K562 (cell line): ENCODE data around the gene CCDC68.

Source experiments
- ATF1 ChIP-seq, 2 experiments: fragments of 450-650 bp in 1 of 2; IDR thresholded peaks; 2 replicates each; pipeline ENCODE4 v1.6.1; 2016; ENCODE audit warnings: missing compliant biosample characterization in 1 of 2, missing genetic modification characterization in 1 of 2
- CTCF ChIP-seq, 3 experiments: IDR thresholded peaks in 2 of 3; conservative IDR thresholded peaks in 1 of 3; 2 replicates each; pipeline ENCODE4 v1.5.1; 2011 to 2012; ENCODE audit warnings: low read length in 3 of 3, mild to moderate bottlenecking in 3 of 3, control low read depth in 2 of 3, improper control_type of control experiment in 1 of 3, inconsistent platforms in 1 of 3, low read depth in 1 of 3, mixed read lengths in 1 of 3, moderate library complexity in 1 of 3; ENCODE audit not compliant: insufficient read depth in 2 of 3
- MLLT1 ChIP-seq, 2 experiments: fragments of 450-650 bp; IDR thresholded peaks; 2 replicates each; pipeline ENCODE4 v1.6.1; 2016
- MTA3 ChIP-seq: fragments of 450-650 bp; formaldehyde crosslinking; IDR thresholded peaks from 2 replicates; pipeline ENCODE4 v1.6.1; 2017; ENCODE audit warnings: mild to moderate bottlenecking, borderline replicate concordance
- RAD21 ChIP-seq, 2 experiments: fragments of 250-450 bp in 1 of 2; fragments of 450-650 bp in 1 of 2; sonication (Bioruptor Pico) in 1 of 2; formaldehyde crosslinking in 1 of 2; IDR thresholded peaks in 1 of 2; conservative IDR thresholded peaks in 1 of 2; 2 replicates each; pipeline versions ENCODE4 v1.4.0 to v1.8.0; 2020 to 2022; ENCODE audit warnings: mild to moderate bottlenecking in 2 of 2, moderate library complexity in 1 of 2
- TFAP4 ChIP-seq: sonication (generic); formaldehyde crosslinking; IDR thresholded peaks from 2 replicates; pipeline ENCODE4 v1.8.0; 2022; ENCODE audit warnings: missing genetic modification reagents, mild to moderate bottlenecking, moderate library complexity, borderline replicate concordance

- TF ChIP-seq TFAP4, result no peak
- TF ChIP-seq RAD21 (CRISPR knock-in tag; conservative IDR thresholded peaks at IDR 0.05 in 1 of 2, IDR thresholded peaks at IDR 0.05 in 1 of 2), result no peak
- TF ChIP-seq ATF1 (CRISPR knock-in tag; IDR thresholded peaks at IDR 0.05), result no peak
- TF ChIP-seq ATF1 (tag; IDR thresholded peaks at IDR 0.05), result no peak
- TF ChIP-seq MTA3, result no peak
- no peak for TF ChIP-seq MLLT1 (IDR thresholded peaks at IDR 0.05)
- TF ChIP-seq CTCF (IDR thresholded peaks at IDR 0.05 in 2 of 3, conservative IDR thresholded peaks at IDR 0.05 in 1 of 3; ENCODE audit: insufficient read depth in 2 of 3, low read depth in 1 of 3, low read length in 3 of 3), result no peak
Observed at GRCh38 chr18:54871231-54871630, 88.0 kb downstream of the CCDC68 start.
